WTC11 (cell line): ENCODE results near the gene NEK7. TPM values are rescaled to one million over a fixed set of nuclear protein-coding genes. Genes with fewer than 3 reads are reported as not detected.
A peak's percentile ranks its signal among the peaks of the same experiment; 100 is the strongest.

Experiments used
- ATAC-seq: fragments of 200-7000 bp; cut with Tn5 transposase; 2 replicates; pipeline ENCODE4 v1.10.0; 2021; ENCODE audit warnings: mild to moderate bottlenecking, moderate library complexity
- CTCF ChIA-PET: fragments of 300-600 bp; sonication (Branson Sonifier 250); formaldehyde crosslinking; loops from one replicate; lab custom pipeline; 2021; ENCODE audit warnings: antibody characterized with exemption; lab: Charles Lee
- POLR2A ChIA-PET: fragments of 350-600 bp; sonication (Branson Sonifier 250); formaldehyde crosslinking; loops from one replicate; lab custom pipeline; 2021; ENCODE audit warnings: antibody characterized with exemption; lab: Charles Lee
- DNase-seq: peaks from one replicate; pipeline ENCODE4 v3.0.0; 2021; ENCODE audit warnings: low spot score
- H3K27ac Mint-ChIP-seq: 2 replicates; pipeline ENCODE4 v1.8.0; 2021; ENCODE audit warnings: mixed read lengths
- H3K27me3 Mint-ChIP-seq: 2 replicates; pipeline ENCODE4 v1.8.0; 2021; ENCODE audit warnings: low read depth, mild to moderate bottlenecking, moderate library complexity, mixed read lengths
- H3K36me3 Mint-ChIP-seq: 2 replicates; pipeline ENCODE4 v1.8.0; 2021; ENCODE audit warnings: mixed read lengths
- H3K4me1 Mint-ChIP-seq: 2 replicates; pipeline ENCODE4 v1.8.0; 2022; ENCODE audit warnings: mixed read lengths
- H3K4me3 Mint-ChIP-seq: 2 replicates; pipeline ENCODE4 v1.8.0; 2021; ENCODE audit warnings: mild to moderate bottlenecking, moderate library complexity, mixed read lengths
- H3K9me3 Mint-ChIP-seq: 2 replicates; pipeline ENCODE4 v1.8.0; 2021; ENCODE audit warnings: mixed read lengths
- FOXP1 ChIP-seq: sonication (generic); formaldehyde crosslinking; IDR thresholded peaks from 2 replicates; pipeline ENCODE4 v1.8.0; 2022; ENCODE audit warnings: missing genetic modification reagents, mild to moderate bottlenecking, moderate library complexity, borderline replicate concordance
- GABPB1 ChIP-seq: sonication (generic); formaldehyde crosslinking; IDR thresholded peaks from 2 replicates; pipeline ENCODE4 v1.8.1; 2023; ENCODE audit warnings: mild to moderate bottlenecking, missing genetic modification reagents
- GRHL2 ChIP-seq: fragments of 250-450 bp; sonication (Bioruptor Pico); IDR thresholded peaks from 2 replicates; pipeline ENCODE4 v1.8.0; 2022; ENCODE audit warnings: mild to moderate bottlenecking, moderate library complexity; ENCODE audit not compliant: insufficient replicate concordance, severe bottlenecking
- HMGA2 ChIP-seq: fragments of 250-450 bp; sonication (Bioruptor Pico); IDR thresholded peaks from 2 replicates; pipeline ENCODE4 v1.4.0; 2021; ENCODE audit warnings: mild to moderate bottlenecking, moderate library complexity
- JAZF1 ChIP-seq: fragments of 250-450 bp; sonication (Bioruptor Pico); IDR thresholded peaks from 2 replicates; pipeline ENCODE4 v1.9.0; 2021; ENCODE audit warnings: moderate library complexity, mild to moderate bottlenecking, inconsistent platforms
- NFATC4 ChIP-seq: fragments of 250-450 bp; sonication (Bioruptor Pico); IDR thresholded peaks from 2 replicates; pipeline ENCODE4 v1.9.0; 2021; ENCODE audit warnings: mild to moderate bottlenecking
- NR3C1 ChIP-seq: sonication (generic); formaldehyde crosslinking; conservative IDR thresholded peaks from 2 replicates; pipeline ENCODE4 v1.8.1; 2023; ENCODE audit warnings: low read depth, mild to moderate bottlenecking, missing genetic modification reagents
- PRRX2 ChIP-seq: fragments of 250-450 bp; sonication (Bioruptor Pico); IDR thresholded peaks from 2 replicates; pipeline ENCODE4 v1.8.0; 2021; ENCODE audit warnings: mild to moderate bottlenecking
- RELA ChIP-seq: sonication (generic); formaldehyde crosslinking; IDR thresholded peaks from 2 replicates; pipeline ENCODE4 v1.8.1; 2022; ENCODE audit warnings: missing genetic modification reagents, mild to moderate bottlenecking, borderline replicate concordance
- SOX15 ChIP-seq: fragments of 250-450 bp; sonication (Bioruptor Pico); IDR thresholded peaks from 2 replicates; pipeline ENCODE4 v1.9.0; 2021; ENCODE audit warnings: mild to moderate bottlenecking
- ZNF138 ChIP-seq: sonication (generic); formaldehyde crosslinking; conservative IDR thresholded peaks from 2 replicates; pipeline ENCODE4 v1.8.1; 2022; ENCODE audit warnings: mild to moderate bottlenecking, moderate library complexity, missing genetic modification reagents
- ZNF396 ChIP-seq: fragments of 250-450 bp; sonication (Bioruptor Pico); IDR thresholded peaks from 2 replicates; pipeline ENCODE4 v1.8.0; 2021; ENCODE audit warnings: mild to moderate bottlenecking, moderate library complexity, borderline replicate concordance
- total RNA-seq: library from RNA; stranded (reverse); gene quantifications from 3 replicates; pipeline ENCODE4 v1.2.3, GENCODE V29; 2021
- TF ChIP-seq, protein P1 (sequence below): sonication (generic); formaldehyde crosslinking; IDR thresholded peaks from 2 replicates; pipeline ENCODE4 v1.8.0; 2022; ENCODE audit warnings: mild to moderate bottlenecking, missing genetic modification reagents
- TF ChIP-seq, protein P2 (sequence below): sonication (generic); formaldehyde crosslinking; IDR thresholded peaks from 2 replicates; pipeline ENCODE4 v1.8.0; 2023; ENCODE audit warnings: missing genetic modification reagents, mild to moderate bottlenecking, borderline replicate concordance
- TF ChIP-seq, protein P3 (sequence below): sonication (generic); formaldehyde crosslinking; IDR thresholded peaks from 2 replicates; pipeline ENCODE4 v1.8.1; 2022; ENCODE audit warnings: low read depth, missing genetic modification reagents, borderline replicate concordance
- TF ChIP-seq, protein P4 (sequence below): sonication (generic); formaldehyde crosslinking; IDR thresholded peaks from 2 replicates; pipeline ENCODE4 v1.8.0; 2023; ENCODE audit warnings: missing genetic modification reagents

The NEK7 gene
- total RNA-seq, 1 experiment from 2014 or later: 10.3 TPM

DNA sequence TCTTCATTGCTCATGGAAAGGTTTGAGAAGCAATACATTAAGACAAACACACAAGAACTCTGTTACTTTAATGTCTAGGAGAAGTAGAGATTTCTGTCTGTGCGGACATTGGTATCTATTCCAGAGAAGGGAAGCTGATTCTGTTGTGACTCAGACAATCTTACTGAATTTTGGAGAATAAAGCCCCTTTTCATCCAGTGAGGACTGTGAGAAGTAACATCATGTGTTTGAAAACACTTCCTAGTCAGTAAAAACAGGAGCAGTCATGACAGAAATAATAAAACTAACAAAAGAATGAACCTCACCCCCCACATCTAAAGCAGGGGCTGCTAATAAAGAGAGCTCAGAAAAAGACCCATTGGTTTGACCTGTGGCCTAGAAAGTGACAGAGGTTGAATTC, 46.6 kb downstream of the NEK7 start (continued):
- TF ChIP-seq, protein P1, sequence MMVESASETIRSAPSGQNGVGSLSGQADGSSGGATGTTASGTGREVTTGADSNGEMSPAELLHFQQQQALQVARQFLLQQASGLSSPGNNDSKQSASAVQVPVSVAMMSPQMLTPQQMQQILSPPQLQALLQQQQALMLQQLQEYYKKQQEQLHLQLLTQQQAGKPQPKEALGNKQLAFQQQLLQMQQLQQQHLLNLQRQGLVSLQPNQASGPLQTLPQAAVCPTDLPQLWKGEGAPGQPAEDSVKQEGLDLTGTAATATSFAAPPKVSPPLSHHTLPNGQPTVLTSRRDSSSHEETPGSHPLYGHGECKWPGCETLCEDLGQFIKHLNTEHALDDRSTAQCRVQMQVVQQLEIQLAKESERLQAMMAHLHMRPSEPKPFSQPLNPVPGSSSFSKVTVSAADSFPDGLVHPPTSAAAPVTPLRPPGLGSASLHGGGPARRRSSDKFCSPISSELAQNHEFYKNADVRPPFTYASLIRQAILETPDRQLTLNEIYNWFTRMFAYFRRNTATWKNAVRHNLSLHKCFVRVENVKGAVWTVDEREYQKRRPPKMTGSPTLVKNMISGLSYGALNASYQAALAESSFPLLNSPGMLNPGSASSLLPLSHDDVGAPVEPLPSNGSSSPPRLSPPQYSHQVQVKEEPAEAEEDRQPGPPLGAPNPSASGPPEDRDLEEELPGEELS (CRISPR knock-in tag): no peak
- TF ChIP-seq, protein P2, sequence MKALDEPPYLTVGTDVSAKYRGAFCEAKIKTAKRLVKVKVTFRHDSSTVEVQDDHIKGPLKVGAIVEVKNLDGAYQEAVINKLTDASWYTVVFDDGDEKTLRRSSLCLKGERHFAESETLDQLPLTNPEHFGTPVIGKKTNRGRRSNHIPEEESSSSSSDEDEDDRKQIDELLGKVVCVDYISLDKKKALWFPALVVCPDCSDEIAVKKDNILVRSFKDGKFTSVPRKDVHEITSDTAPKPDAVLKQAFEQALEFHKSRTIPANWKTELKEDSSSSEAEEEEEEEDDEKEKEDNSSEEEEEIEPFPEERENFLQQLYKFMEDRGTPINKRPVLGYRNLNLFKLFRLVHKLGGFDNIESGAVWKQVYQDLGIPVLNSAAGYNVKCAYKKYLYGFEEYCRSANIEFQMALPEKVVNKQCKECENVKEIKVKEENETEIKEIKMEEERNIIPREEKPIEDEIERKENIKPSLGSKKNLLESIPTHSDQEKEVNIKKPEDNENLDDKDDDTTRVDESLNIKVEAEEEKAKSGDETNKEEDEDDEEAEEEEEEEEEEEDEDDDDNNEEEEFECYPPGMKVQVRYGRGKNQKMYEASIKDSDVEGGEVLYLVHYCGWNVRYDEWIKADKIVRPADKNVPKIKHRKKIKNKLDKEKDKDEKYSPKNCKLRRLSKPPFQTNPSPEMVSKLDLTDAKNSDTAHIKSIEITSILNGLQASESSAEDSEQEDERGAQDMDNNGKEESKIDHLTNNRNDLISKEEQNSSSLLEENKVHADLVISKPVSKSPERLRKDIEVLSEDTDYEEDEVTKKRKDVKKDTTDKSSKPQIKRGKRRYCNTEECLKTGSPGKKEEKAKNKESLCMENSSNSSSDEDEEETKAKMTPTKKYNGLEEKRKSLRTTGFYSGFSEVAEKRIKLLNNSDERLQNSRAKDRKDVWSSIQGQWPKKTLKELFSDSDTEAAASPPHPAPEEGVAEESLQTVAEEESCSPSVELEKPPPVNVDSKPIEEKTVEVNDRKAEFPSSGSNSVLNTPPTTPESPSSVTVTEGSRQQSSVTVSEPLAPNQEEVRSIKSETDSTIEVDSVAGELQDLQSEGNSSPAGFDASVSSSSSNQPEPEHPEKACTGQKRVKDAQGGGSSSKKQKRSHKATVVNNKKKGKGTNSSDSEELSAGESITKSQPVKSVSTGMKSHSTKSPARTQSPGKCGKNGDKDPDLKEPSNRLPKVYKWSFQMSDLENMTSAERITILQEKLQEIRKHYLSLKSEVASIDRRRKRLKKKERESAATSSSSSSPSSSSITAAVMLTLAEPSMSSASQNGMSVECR (CRISPR knock-in tag): no peak
- no peak for TF ChIP-seq GRHL2 (CRISPR knock-in tag)

DNA sequence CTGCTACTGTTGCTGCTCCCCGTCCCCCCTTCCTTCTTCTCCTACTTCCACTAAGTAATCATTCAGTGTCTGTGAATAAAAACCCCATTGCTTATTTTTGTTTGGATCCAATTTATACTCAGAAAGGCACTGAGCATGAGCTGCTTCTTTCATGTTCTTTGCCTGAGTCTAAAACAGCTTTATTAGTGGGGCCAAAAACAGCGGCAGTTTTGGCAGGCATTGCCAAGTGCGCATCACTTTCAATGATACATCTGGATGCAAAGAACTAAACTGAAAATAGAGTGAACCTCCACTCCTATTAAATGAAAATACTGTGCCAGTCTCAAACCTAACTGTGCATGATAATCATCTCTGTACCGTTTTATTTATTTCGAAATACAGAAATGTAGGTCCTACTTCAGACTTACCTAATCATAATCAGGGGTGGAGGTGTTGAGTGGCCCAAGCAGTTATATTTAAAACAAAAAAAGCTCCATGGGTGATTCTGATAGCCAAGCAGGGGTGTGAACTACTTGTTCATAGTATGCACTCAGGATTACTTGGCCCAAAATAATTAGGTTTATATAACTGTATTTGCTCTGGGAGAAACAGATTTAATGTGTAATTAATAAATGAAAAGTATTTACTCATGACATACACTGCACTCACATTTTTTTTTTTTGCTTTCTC, 48.4 kb downstream of the NEK7 start:
- ChIA-PET POLR2A (no interaction called here), CTCF (interaction anchor here (1.2 kb wide), 1 partner anchor 49 kb away, joined by 3 read pairs; no protein-coding TSS in a partner anchor)
- TF ChIP-seq, protein P3, sequence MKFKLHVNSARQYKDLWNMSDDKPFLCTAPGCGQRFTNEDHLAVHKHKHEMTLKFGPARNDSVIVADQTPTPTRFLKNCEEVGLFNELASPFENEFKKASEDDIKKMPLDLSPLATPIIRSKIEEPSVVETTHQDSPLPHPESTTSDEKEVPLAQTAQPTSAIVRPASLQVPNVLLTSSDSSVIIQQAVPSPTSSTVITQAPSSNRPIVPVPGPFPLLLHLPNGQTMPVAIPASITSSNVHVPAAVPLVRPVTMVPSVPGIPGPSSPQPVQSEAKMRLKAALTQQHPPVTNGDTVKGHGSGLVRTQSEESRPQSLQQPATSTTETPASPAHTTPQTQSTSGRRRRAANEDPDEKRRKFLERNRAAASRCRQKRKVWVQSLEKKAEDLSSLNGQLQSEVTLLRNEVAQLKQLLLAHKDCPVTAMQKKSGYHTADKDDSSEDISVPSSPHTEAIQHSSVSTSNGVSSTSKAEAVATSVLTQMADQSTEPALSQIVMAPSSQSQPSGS (CRISPR knock-in tag): no peak
- TF ChIP-seq HMGA2 (CRISPR knock-in tag) (no peak), GABPB1 (CRISPR knock-in tag) (no peak), JAZF1 (CRISPR knock-in tag) (no peak), GRHL2 (CRISPR knock-in tag) (no peak), NFATC4 (CRISPR knock-in tag) (no peak), FOXP1 (CRISPR knock-in tag) (no peak)
- TF ChIP-seq, protein P4, sequence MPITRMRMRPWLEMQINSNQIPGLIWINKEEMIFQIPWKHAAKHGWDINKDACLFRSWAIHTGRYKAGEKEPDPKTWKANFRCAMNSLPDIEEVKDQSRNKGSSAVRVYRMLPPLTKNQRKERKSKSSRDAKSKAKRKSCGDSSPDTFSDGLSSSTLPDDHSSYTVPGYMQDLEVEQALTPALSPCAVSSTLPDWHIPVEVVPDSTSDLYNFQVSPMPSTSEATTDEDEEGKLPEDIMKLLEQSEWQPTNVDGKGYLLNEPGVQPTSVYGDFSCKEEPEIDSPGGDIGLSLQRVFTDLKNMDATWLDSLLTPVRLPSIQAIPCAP (CRISPR knock-in tag): no peak

DNA sequence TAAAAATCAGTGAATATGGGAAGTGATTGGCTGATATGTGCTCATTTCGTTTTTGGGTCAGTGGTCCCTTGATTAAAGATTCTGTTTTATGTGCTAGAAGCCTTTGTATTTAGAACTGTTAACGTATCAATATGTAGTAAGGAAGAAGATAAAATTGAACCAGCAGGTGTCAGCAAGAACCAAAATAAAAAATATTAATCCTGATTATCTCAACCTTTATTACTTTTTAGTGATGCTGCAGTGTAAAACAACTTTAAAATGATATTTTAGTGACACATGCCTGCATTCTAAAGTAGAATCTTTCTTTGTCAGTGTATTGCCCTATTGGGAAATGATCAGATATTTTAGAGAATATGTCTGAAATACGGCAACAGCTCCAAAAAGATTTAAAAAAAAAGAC, 49.5 kb downstream of the NEK7 start:
- no peaks in the 10 kb centered on the region for H3K9me3 Mint-ChIP-seq
- ChIA-PET CTCF (no interaction called here), POLR2A (no interaction called here)
- H3K4me1 Mint-ChIP-seq: no peaks in the 10 kb centered on the region
- H3K36me3 Mint-ChIP-seq: no peaks in the 10 kb centered on the region
- H3K4me3 Mint-ChIP-seq: no peak overlapping the region
- no peak for ATAC-seq
- no peak overlapping the region for H3K27ac Mint-ChIP-seq
- TF ChIP-seq ZNF396 (CRISPR knock-in tag) (no peak), PRRX2 (CRISPR knock-in tag) (no peak), NR3C1 (CRISPR knock-in tag) (no peak), SOX15 (CRISPR knock-in tag) (no peak), ZNF138 (CRISPR knock-in tag) (no peak), RELA (no peak)
- TF ChIP-seq, all 79 proteins: peak for 0
- no peak for DNase-seq
- no peaks in the 10 kb centered on the region for H3K27me3 Mint-ChIP-seq

More for the DNA sequence above, 48.4 kb downstream of the NEK7 start:
- Mint-ChIP-seq H3K4me1 (no peaks in the 10 kb centered on the region), H3K9me3 (no peaks in the 10 kb centered on the region), H3K4me3 (no peak overlapping the region), H3K27ac (peak overlapping the region; percentile 80; the same call in 1 of the 2 replicates), H3K36me3 (no peaks in the 10 kb centered on the region), H3K27me3 (no peaks in the 10 kb centered on the region)
- no peak for DNase-seq
- ATAC-seq: no peak
